HepG2 (cell line): ENCODE measurements around the gene NCOA3. TPM values are rescaled to one million over a fixed set of nuclear protein-coding genes. Genes with fewer than 3 reads are reported as not detected.

Source experiments
- DRAP1 ChIP-seq: IDR thresholded peaks from 2 replicates; pipeline ENCODE4 v1.6.1; 2016; ENCODE audit warnings: missing genetic modification reagents, missing compliant biosample characterization
- FOXP1 ChIP-seq, 2 experiments: fragments of 450-650 bp in 1 of 2; IDR thresholded peaks; 2 replicates each; pipeline ENCODE4 v1.6.1; 2017 to 2018; ENCODE audit warnings: antibody characterized with exemption in 1 of 2
- GTF3A ChIP-seq: sonication (generic); formaldehyde crosslinking; conservative IDR thresholded peaks from 2 replicates; pipeline ENCODE4 v1.4.0; 2020; ENCODE audit warnings: mild to moderate bottlenecking, missing genetic modification reagents
- HMGXB4 ChIP-seq, 2 experiments: sonication (generic) in 1 of 2; formaldehyde crosslinking in 1 of 2; IDR thresholded peaks; 2 replicates each; pipeline versions ENCODE4 v1.4.0 to v1.6.1; 2018 to 2020; ENCODE audit warnings: missing genetic modification reagents in 2 of 2, borderline replicate concordance in 1 of 2, low read depth in 1 of 2, mild to moderate bottlenecking in 1 of 2, missing biosample characterization in 1 of 2
- HNF1B ChIP-seq: sonication (generic); formaldehyde crosslinking; IDR thresholded peaks from 2 replicates; pipeline ENCODE4 v1.5.1; 2020; ENCODE audit warnings: mild to moderate bottlenecking, moderate library complexity, missing genetic modification reagents
- IKZF1 ChIP-seq: fragments of 450-650 bp; IDR thresholded peaks from 2 replicates; pipeline ENCODE4 v1.7.1; 2016
- KAT8 ChIP-seq: IDR thresholded peaks from 2 replicates; pipeline ENCODE4 v1.6.1; 2016; ENCODE audit warnings: missing genetic modification reagents, missing compliant biosample characterization
- KDM3A ChIP-seq: IDR thresholded peaks from 2 replicates; pipeline ENCODE4 v1.6.1; 2018; ENCODE audit warnings: low read depth, missing compliant biosample characterization
- MXI1 ChIP-seq: IDR thresholded peaks from 3 replicates; pipeline ENCODE4 v1.6.1; 2012; ENCODE audit warnings: low read depth, low read length, inconsistent platforms, borderline replicate concordance
- NFYC ChIP-seq: IDR thresholded peaks from 2 replicates; pipeline ENCODE4 v1.6.1; 2016; ENCODE audit warnings: missing genetic modification reagents, missing compliant biosample characterization
- PHF5A ChIP-seq: IDR thresholded peaks from one replicate; pipeline ENCODE4 v1.6.1; 2018; ENCODE audit warnings: low read depth, missing genetic modification reagents; ENCODE audit not compliant: unreplicated experiment
- PLSCR1 ChIP-seq: sonication (generic); formaldehyde crosslinking; IDR thresholded peaks from 2 replicates; pipeline ENCODE4 v1.5.0; 2020; ENCODE audit warnings: missing genetic modification reagents, mild to moderate bottlenecking, borderline replicate concordance
- RXRB ChIP-seq: IDR thresholded peaks from 2 replicates; pipeline ENCODE4 v1.6.1; 2016; ENCODE audit warnings: borderline replicate concordance, missing genetic modification reagents, missing compliant biosample characterization
- SIN3B ChIP-seq: fragments of 150-350 bp; IDR thresholded peaks from 2 replicates; pipeline ENCODE4 v1.6.1; 2014; ENCODE audit warnings: low read length
- YY1 ChIP-seq: IDR thresholded peaks from 2 replicates; pipeline ENCODE4 v1.6.1; 2011; ENCODE audit warnings: low read length, low read depth, moderate library complexity, mild to moderate bottlenecking; ENCODE audit not compliant: insufficient read depth, insufficient replicate concordance
- ZNF136 ChIP-seq: sonication (generic); formaldehyde crosslinking; IDR thresholded peaks from 2 replicates; pipeline ENCODE4 v1.8.1; 2022; ENCODE audit warnings: low read depth, mild to moderate bottlenecking, moderate library complexity, missing genetic modification reagents
- ZNF274 ChIP-seq: sonication (generic); formaldehyde crosslinking; IDR thresholded peaks from 2 replicates; pipeline ENCODE4 v1.5.1; 2020; ENCODE audit warnings: mild to moderate bottlenecking, missing genetic modification reagents
- ZNF431 ChIP-seq: sonication (generic); formaldehyde crosslinking; IDR thresholded peaks from 2 replicates; pipeline ENCODE4 v1.9.0; 2022; ENCODE audit warnings: missing genetic modification reagents, low read depth, mild to moderate bottlenecking, borderline replicate concordance
- ZNF512B ChIP-seq: sonication (generic); formaldehyde crosslinking; IDR thresholded peaks from 2 replicates; pipeline ENCODE4 v1.5.1; 2020; ENCODE audit warnings: missing genetic modification reagents, mild to moderate bottlenecking, borderline replicate concordance
- ZNF644 ChIP-seq: IDR thresholded peaks from 2 replicates; pipeline ENCODE4 v1.6.1; 2016; ENCODE audit warnings: low read depth
- ZNF652 ChIP-seq: IDR thresholded peaks from 2 replicates; pipeline ENCODE4 v1.6.1; 2016; ENCODE audit warnings: low read depth, borderline replicate concordance
- ZNF772 ChIP-seq: sonication (generic); formaldehyde crosslinking; IDR thresholded peaks from 2 replicates; pipeline ENCODE4 v1.5.0; 2020; ENCODE audit warnings: mild to moderate bottlenecking, missing genetic modification reagents
- polyA plus RNA-seq, 8 experiments: library from polyadenylated mRNA; depleted of rRNA in 3 of 8; stranded (reverse) in 7 of 8; unstranded in 1 of 8; fragments of >200 nt; fragmentation: Illumina TruSeq in 4 of 8; extraction: Trizol in 4 of 8; gene quantifications; 2 replicates each; pipeline versions ENCODE4 v1.2.1 to v1.2.3, GENCODE V29; 2011 to 2016; ENCODE audit warnings: low read depth in 4 of 8, missing spikeins in 1 of 8, mixed read lengths in 1 of 8; ENCODE audit not compliant: insufficient read depth in 1 of 8
- total RNA-seq, 5 experiments: library from RNA; depleted of rRNA; stranded (reverse); fragments of >200 nt; fragmentation: Illumina TruSeq; extraction: Trizol; gene quantifications; 2 replicates each; pipeline ENCODE4 v1.2.3, GENCODE V29; 2016; ENCODE audit warnings: low read depth in 1 of 5

Gene NCOA3
- total and polyA plus RNA-seq, 2 of the 13 experiments (the other 11 are each of a cell fraction or from before 2014, with no cell fraction given) = 35.0 to 56.8 TPM

- TF ChIP-seq ZNF431 (CRISPR knock-in tag) (no peak), RXRB (peak; percentile 40; the same call in 1 of the 2 replicates), ZNF512B (CRISPR knock-in tag) (no peak), ZNF274 (0 out of 2 replicates have a peak, but pooled peaks have one; percentile 73), PLSCR1 (CRISPR knock-in tag) (no peak), GTF3A (0 out of 2 replicates have a peak, but pooled peaks have one; percentile 48), IKZF1 (no peak), YY1 (peak; percentile 35), DRAP1 (CRISPR knock-in tag) (peak; percentile 46; the same call in 1 of the 2 replicates), KDM3A (peak; percentile 31; the same call in 1 of the 2 replicates), ZNF136 (peak; percentile 56; the same call in 1 of the 2 replicates), MXI1 (0 out of 3 replicates have a peak, but pooled peaks have one; percentile 26), KAT8 (CRISPR knock-in tag) (peak; percentile 23; the same call in 1 of the 2 replicates), HMGXB4 (CRISPR knock-in tag; IDR thresholded peaks at IDR 0.05; ENCODE audit: borderline replicate concordance in 1 of 2, low read depth in 1 of 2) (peak; percentile 36 to 78; a peak in 2 of 4 replicates), ZNF644 (CRISPR knock-in tag) (no peak), FOXP1 (IDR thresholded peaks at IDR 0.05) (no peak), FOXP1 (CRISPR knock-in tag; IDR thresholded peaks at IDR 0.05) (0 out of 2 replicates have a peak, but pooled peaks have one; percentile 18), HNF1B (CRISPR knock-in tag) (peak; percentile 78; the same call in 1 of the 2 replicates), ZNF772 (CRISPR knock-in tag) (no peak), NFYC (CRISPR knock-in tag) (peak; percentile 17; the same call in 1 of the 2 replicates), SIN3B (no peak), PHF5A (CRISPR knock-in tag) (peak; percentile 56), ZNF652 (no peak)
Observed at GRCh38 chr20:47663354-47664067, 161.8 kb downstream of the NCOA3 start (continued).
